Lung (tissue), 12 donors: Measurements from ENCODE around the gene EMSY. TPM values are rescaled to one million over a fixed set of nuclear protein-coding genes. Genes with fewer than 3 reads are reported as not detected.

Experiments used
- ATAC-seq: fragments of 200-7000 bp; cut with Tn5 transposase; one replicate; pipeline ENCODE4 v1.9.1; 2020; ENCODE audit warnings: moderate number of reproducible peaks; ENCODE audit not compliant: insufficient read depth, low FRiP score
- DNase-seq, 3 donors: peaks; one replicate each; pipeline ENCODE4 v3.0.0-alpha.2; 2013 to 2017
- H3K27ac ChIP-seq, 2 donors: one replicate each; pipeline ENCODE4 v1.5.1; 2013; ENCODE audit warnings: mild to moderate bottlenecking in 2 of 2, moderate library complexity in 2 of 2, control low read depth in 1 of 2, inconsistent platforms in 1 of 2, low read depth in 1 of 2, low read length in 1 of 2
- H3K27me3 ChIP-seq, 3 donors: one replicate each; pipeline ENCODE4 v1.5.1; 2013; ENCODE audit warnings: low read length in 2 of 3; ENCODE audit not compliant: control insufficient read depth in 3 of 3, insufficient read depth in 3 of 3
- H3K36me3 ChIP-seq, 4 donors: one replicate each; pipeline ENCODE4 v1.5.1; 2013; ENCODE audit warnings: low read length in 4 of 4, mild to moderate bottlenecking in 1 of 4, moderate library complexity in 1 of 4; ENCODE audit not compliant: control insufficient read depth in 4 of 4, insufficient read depth in 4 of 4
- H3K4me1 ChIP-seq, 5 donors: one replicate each; pipeline ENCODE4 v1.5.1; 2013; ENCODE audit warnings: low read length in 5 of 5, mild to moderate bottlenecking in 2 of 5, moderate library complexity in 1 of 5; ENCODE audit not compliant: control insufficient read depth in 5 of 5, insufficient read depth in 5 of 5
- H3K4me3 ChIP-seq: one replicate; pipeline ENCODE4 v1.5.1; 2013; ENCODE audit warnings: mild to moderate bottlenecking, control low read depth, moderate library complexity
- H3K9ac ChIP-seq, 2 donors: one replicate each; pipeline ENCODE4 v1.5.1; 2013; ENCODE audit warnings: low read length in 2 of 2, control low read depth in 1 of 2; ENCODE audit not compliant: insufficient read depth in 1 of 2
- H3K9me3 ChIP-seq, 4 donors: one replicate each; pipeline ENCODE4 v1.5.1; 2013; ENCODE audit warnings: low read length in 3 of 4, mild to moderate bottlenecking in 1 of 4, moderate library complexity in 1 of 4; ENCODE audit not compliant: control insufficient read depth in 4 of 4, insufficient read depth in 3 of 4
- WGBS, 2 donors: extraction: QIAGEN DNeasy Blood & Tissue Kit; methylation state at CpG; one replicate each; pipeline ENCODE4 v1.1.7; 2013; 5-methylcytosine and 5-hydroxymethylcytosine counted together
- polyA plus RNA-seq, 2 donors: library from polyadenylated mRNA; stranded (reverse); fragments of 200-250 nt; gene quantifications; one replicate each; pipeline ENCODE4 v1.2.1, GENCODE V29; 2013
- total RNA-seq, 2 donors: library from RNA; depleted of rRNA in 1 of 2; stranded (reverse); fragments of >200 nt in 1 of 2; gene quantifications; one replicate each; pipeline ENCODE4 v1.2.1, GENCODE V29; 2014 to 2021
- TF ChIP-seq, protein P1 (sequence below): IDR thresholded peaks from 2 replicates; pipeline ENCODE4 v1.5.1; 2012; ENCODE audit warnings: mild to moderate bottlenecking; ENCODE audit errors: control extremely low read depth, extremely low read depth
- donor health status: control.
- donor health status: control.
- donor health status: Bipolar disorder and iron deficiency.
- donor health status: healthy.
- donor health status: DM: yes; HTN: yes; CAD: no.

The EMSY gene
- total and polyA plus RNA-seq, 4 donors, result 5.0 to 59.3 (median 15.5) TPM

DNA sequence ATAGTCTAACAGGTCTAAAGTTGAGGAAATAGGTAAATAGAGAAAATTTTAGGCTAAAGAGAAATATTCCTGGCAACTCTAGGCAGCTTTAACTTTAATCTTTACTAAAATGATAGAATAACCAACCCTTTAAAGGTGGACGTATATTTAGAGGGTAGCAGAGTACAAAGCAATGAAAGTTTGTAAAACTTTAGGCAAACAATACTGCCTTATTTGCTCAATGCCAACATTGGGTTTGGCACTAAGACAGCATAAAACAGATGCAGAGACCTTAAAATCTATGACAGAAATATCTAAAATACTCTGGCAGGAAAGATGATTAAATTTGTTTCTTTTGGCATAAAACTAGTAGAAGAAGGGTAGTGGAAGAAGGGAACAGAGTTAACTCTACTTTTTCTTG, 70.7 kb downstream of the EMSY start:
- Histone ChIP-seq H3K27me3 (no peaks in the 10 kb centered on the region), H3K4me1 (peaks cover 0 to 14% (median 0%) of the 10 kb centered on the region in 5 donors), H3K9me3 (no peaks in the 10 kb centered on the region), H3K4me3 (no peak overlapping the region), H3K9ac (no peak overlapping the region), H3K36me3 (peaks cover 0 to 9% (median 1%) of the 10 kb centered on the region in 4 donors), H3K27ac (no peak overlapping the region)
- TF ChIP-seq, protein P1, sequence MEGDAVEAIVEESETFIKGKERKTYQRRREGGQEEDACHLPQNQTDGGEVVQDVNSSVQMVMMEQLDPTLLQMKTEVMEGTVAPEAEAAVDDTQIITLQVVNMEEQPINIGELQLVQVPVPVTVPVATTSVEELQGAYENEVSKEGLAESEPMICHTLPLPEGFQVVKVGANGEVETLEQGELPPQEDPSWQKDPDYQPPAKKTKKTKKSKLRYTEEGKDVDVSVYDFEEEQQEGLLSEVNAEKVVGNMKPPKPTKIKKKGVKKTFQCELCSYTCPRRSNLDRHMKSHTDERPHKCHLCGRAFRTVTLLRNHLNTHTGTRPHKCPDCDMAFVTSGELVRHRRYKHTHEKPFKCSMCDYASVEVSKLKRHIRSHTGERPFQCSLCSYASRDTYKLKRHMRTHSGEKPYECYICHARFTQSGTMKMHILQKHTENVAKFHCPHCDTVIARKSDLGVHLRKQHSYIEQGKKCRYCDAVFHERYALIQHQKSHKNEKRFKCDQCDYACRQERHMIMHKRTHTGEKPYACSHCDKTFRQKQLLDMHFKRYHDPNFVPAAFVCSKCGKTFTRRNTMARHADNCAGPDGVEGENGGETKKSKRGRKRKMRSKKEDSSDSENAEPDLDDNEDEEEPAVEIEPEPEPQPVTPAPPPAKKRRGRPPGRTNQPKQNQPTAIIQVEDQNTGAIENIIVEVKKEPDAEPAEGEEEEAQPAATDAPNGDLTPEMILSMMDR, result no peak
- 73 to 79% methylated on average over 1 of the region's 1 CpG for WGBS, 2 donors
- DNase-seq, result no peak
- no peak for ATAC-seq

DNA sequence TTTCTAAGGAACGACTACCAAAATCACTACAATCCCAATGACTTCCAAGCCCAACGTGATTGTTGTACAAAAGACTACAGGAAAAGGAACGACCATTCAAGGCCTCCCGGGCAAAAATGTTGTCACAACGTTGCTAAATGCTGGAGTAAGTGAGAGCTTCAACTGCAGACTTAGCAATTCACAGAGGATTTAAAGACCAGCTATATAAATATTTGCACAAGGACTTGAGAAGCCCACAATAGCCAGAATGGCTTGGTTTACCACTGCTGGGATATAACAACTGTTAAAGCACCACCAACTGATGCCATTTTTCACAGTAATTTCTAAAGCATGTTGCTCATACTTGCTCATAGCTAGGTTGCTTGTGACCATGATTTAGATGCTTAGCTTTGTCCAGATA, 78.3 kb downstream of the EMSY start:
- H3K9me3 ChIP-seq, result no peaks in the 10 kb centered on the region
- ATAC-seq, result no peak
- peaks cover 0 to 18% (median 13%) of the 10 kb centered on the region in 4 donors for H3K36me3 ChIP-seq

DNA sequence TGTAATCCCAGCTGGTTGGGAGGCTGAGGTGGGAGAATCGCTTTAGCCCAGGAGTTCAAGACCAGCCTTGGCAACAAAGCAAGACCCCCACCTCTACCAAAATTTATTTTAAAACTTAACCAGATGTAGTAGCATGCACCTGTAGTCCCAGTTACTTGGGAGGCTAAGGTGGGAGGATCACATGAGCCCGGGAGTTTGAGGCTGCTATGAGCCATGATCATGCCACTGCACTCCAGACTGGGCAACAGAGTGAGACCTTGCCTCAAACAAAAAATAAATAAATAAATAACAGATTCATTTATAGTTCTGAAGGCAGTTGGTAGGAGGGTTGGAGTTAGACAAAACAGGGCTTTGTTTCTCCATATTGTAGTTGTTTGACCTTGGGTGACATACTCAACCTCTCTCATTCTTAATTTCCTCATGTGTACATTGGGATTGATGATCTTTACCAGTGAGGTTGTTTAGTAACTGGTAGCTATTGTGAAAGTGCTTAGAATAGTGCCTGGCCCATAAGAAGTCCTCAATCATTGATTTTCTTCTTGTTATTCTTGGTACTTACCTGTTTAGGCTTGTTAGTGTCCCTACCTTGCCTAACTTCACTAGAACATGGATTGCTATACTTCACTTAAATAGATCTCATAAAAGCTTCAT, 79.1 kb downstream of the EMSY start:
- no peak overlapping the region for H3K9ac ChIP-seq
- H3K27ac ChIP-seq, result no peak overlapping the region
- DNase-seq, result no peak
- peaks cover 0 to 6% (median 4%) of the 10 kb centered on the region in 5 donors for H3K4me1 ChIP-seq
- H3K27me3 ChIP-seq, result no peaks in the 10 kb centered on the region
- no peak overlapping the region for H3K4me3 ChIP-seq
- WGBS, 2 donors, result 99 to 100% methylated on average over 2 of the region's 2 CpGs
- peaks cover 1 to 22% (median 17%) of the 10 kb centered on the region in 4 donors for H3K36me3 ChIP-seq
- ATAC-seq, result no peak
- TF ChIP-seq, protein P1, result no peak
- H3K9me3 ChIP-seq, result no peaks in the 10 kb centered on the region

More for the DNA sequence above, 78.3 kb downstream of the EMSY start:
- TF ChIP-seq, protein P1, result no peak
- no peak for DNase-seq
- Histone ChIP-seq H3K4me1 (peaks cover 0 to 6% (median 4%) of the 10 kb centered on the region in 5 donors), H3K4me3 (no peak overlapping the region), H3K27me3 (no peaks in the 10 kb centered on the region), H3K9ac (no peak overlapping the region), H3K27ac (no peak overlapping the region)
- 59 to 77% methylated on average over 5 of the region's 5 CpGs for WGBS, 2 donors
